Measurements from ENCODE around the gene GPR148. TPM values are rescaled to one million over a fixed set of nuclear protein-coding genes. Genes with fewer than 3 reads are reported as not detected.
"Not testable (repeated sequence)": the region's sequence is repeated elsewhere in the genome, so short reads cannot be mapped to it uniquely, and the experiment has no call there.

Gene GPR148
- total and polyA plus RNA-seq, 2 of the 8 experiments (the other 6 are each of a cell fraction or from before 2014, with no cell fraction given), result 0.05 TPM; not detected in 1

DNA sequence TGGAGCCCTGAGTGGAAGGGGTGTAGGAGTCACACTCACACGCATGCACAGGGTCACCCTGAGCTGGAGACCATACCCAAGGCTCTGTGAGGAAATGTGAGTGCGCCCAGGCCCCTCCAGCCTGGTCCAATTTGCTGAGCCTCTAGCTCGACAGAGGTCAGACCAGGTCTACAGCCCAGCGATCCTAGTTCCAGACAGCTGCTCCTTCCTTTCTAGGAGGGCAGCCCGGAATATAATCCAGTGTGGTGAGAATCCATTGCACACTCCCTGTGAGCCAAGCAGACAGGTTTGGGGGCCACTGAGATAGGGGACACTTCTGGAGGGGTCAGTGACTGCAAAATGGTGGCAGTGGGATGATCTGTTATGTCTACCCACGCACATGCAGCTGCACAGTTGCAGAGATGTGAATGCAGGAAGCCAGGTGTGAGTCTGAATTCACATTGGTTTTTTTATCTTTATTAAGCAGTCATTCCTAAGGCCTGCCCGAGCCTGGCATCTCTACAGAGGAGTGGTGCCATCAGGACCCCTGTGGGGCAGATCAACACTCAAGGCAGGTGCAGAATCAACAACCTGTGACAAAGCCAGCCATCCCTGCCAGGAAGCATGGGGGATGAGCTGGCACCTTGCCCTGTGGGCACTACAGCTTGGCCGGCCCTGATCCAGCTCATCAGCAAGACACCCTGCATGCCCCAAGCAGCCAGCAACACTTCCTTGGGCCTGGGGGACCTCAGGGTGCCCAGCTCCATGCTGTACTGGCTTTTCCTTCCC is at the start of gene GPR148 (continued):
- TF ChIP-seq HDAC2 (IDR thresholded peaks at IDR 0.05; ENCODE audit: borderline replicate concordance in 1 of 2, low read depth in 2 of 2, low read length in 2 of 2) (no peak), SP4 (IDR thresholded peaks at IDR 0.05; ENCODE audit: low read length) (no peak), POU5F1 (IDR thresholded peaks at IDR 0.05; ENCODE audit: low read depth, low read length) (no peak)

- 87% methylated on average over 18 of the region's 35 CpGs; no CpG with 5 or more reads in 1 of the 2 experiments for WGBS, 2 experiments (ENCODE audit: extremely low coverage in 1 of 2, insufficient coverage in 1 of 2, insufficient read length in 1 of 2, insufficient replicate concordance in 2 of 2, low coverage in 1 of 2, low lambda C conversion rate in 2 of 2, missing lambda C conversion rate in 1 of 2)
- H2AFZ ChIP-seq (ENCODE audit: low read length); H3K4me1 ChIP-seq (replicated peaks in 1 of 4; ENCODE audit: control insufficient read depth in 3 of 4, insufficient read depth in 4 of 4, low read length in 3 of 4); H2BK15ac ChIP-seq (ENCODE audit: low read length); H3K9me3 ChIP-seq (ENCODE audit: insufficient read depth in 2 of 2, low read depth in 1 of 2, low read length in 1 of 2); H3K27ac ChIP-seq (ENCODE audit: low read depth, low read length); H3K79me1 ChIP-seq (ENCODE audit: low read depth, low read length); H2AK5ac ChIP-seq (ENCODE audit: low read depth, low read length); H3K4ac ChIP-seq (replicated peaks; ENCODE audit: insufficient read length, low read depth, low read length); H3K79me2 ChIP-seq (ENCODE audit: control insufficient read depth in 1 of 2, insufficient read depth in 2 of 2, low read length in 2 of 2); H3K4me3 ChIP-seq (ENCODE audit: extremely low read depth in 1 of 4, insufficient read depth in 2 of 4, low read depth in 3 of 4, low read length in 4 of 4); H3K4me2 ChIP-seq (ENCODE audit: insufficient read depth in 1 of 2, low read depth in 2 of 2, low read length in 2 of 2); H3K23ac ChIP-seq (ENCODE audit: insufficient read length); H2BK120ac ChIP-seq (replicated peaks; ENCODE audit: low read depth, low read length); H3K9ac ChIP-seq (replicated peaks in 1 of 4; ENCODE audit: extremely low read depth in 1 of 4, low read depth in 3 of 4, low read length in 3 of 4); H4K5ac ChIP-seq (ENCODE audit: insufficient read length, low read depth, low read length); DNase-seq (ENCODE audit: low read depth in 1 of 2, low spot score in 2 of 2); H3K14ac ChIP-seq (ENCODE audit: insufficient read length); H2BK12ac ChIP-seq (ENCODE audit: low read depth, low read length); H4K8ac ChIP-seq (ENCODE audit: extremely low read depth, insufficient read depth, low read length); H3K27me3 ChIP-seq (replicated peaks in 1 of 4; ENCODE audit: control insufficient read depth in 3 of 4, extremely low read depth in 1 of 4, insufficient read depth in 3 of 4, low read length in 3 of 4); H4K91ac ChIP-seq (replicated peaks; ENCODE audit: insufficient read length, low read length); H3K23me2 ChIP-seq (ENCODE audit: low read depth, low read length); H3K36me3 ChIP-seq (ENCODE audit: control insufficient read depth in 2 of 4, insufficient read depth in 4 of 4, low read length in 3 of 4); H3K56ac ChIP-seq (replicated peaks; ENCODE audit: insufficient read length, low read depth, low read length); CTCF ChIA-PET (ENCODE audit: partially characterized antibody); H4K20me1 ChIP-seq (replicated peaks in 1 of 2; ENCODE audit: control insufficient read depth in 1 of 2, insufficient read depth in 2 of 2, low read length in 2 of 2); H2BK5ac ChIP-seq (ENCODE audit: low read depth, low read length); H2BK20ac ChIP-seq (ENCODE audit: low read length); POLR2A ChIA-PET (ENCODE audit: partially characterized antibody); H3K18ac ChIP-seq (ENCODE audit: extremely low read depth, low read length); FAIRE-seq: not testable (repeated sequence)
Observed at GRCh38 chr2:130692041-130692770, 36.7 kb upstream of the GPR148 start.

All from H1 (cell line).